ENCODE results near the gene PLSCR5.

GRCh38 chr3:146561463-146561862 is 43.7 kb downstream of the PLSCR5 start:
- TF ChIP-seq, protein P1, sequence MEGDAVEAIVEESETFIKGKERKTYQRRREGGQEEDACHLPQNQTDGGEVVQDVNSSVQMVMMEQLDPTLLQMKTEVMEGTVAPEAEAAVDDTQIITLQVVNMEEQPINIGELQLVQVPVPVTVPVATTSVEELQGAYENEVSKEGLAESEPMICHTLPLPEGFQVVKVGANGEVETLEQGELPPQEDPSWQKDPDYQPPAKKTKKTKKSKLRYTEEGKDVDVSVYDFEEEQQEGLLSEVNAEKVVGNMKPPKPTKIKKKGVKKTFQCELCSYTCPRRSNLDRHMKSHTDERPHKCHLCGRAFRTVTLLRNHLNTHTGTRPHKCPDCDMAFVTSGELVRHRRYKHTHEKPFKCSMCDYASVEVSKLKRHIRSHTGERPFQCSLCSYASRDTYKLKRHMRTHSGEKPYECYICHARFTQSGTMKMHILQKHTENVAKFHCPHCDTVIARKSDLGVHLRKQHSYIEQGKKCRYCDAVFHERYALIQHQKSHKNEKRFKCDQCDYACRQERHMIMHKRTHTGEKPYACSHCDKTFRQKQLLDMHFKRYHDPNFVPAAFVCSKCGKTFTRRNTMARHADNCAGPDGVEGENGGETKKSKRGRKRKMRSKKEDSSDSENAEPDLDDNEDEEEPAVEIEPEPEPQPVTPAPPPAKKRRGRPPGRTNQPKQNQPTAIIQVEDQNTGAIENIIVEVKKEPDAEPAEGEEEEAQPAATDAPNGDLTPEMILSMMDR (IDR thresholded peaks at IDR 0.05) = no peak
- TF ChIP-seq POLR2AphosphoS5 (IDR thresholded peaks at IDR 0.05) = no peak
- TF ChIP-seq POLR2A (IDR thresholded peaks at IDR 0.05) = no peak
- no peak for TF ChIP-seq EP300 (IDR thresholded peaks at IDR 0.05)

All from stomach (tissue), 4 donors.